Fibroblast of lung (primary cell): ENCODE data around the gene BABAM2. TPM values are rescaled to one million over a fixed set of nuclear protein-coding genes. Genes with fewer than 3 reads are reported as not detected.
A peak's percentile ranks its signal among the peaks of the same experiment; 100 is the strongest.
"Not testable (repeated sequence)": the region's sequence is repeated elsewhere in the genome, so short reads cannot be mapped to it uniquely, and the experiment has no call there.

Experiments used
- DNase-seq, 2 donors: peaks; one replicate each; pipeline versions ENCODE4 v3.0.0 to v3.0.0-alpha.2; 2010; ENCODE audit warnings: low read depth in 2 of 2
- H2AFZ ChIP-seq: 2 replicates; pipeline ENCODE4 v1.5.1; 2012; ENCODE audit warnings: low read length, control low read depth, inconsistent platforms
- H3K27ac ChIP-seq: 2 replicates; pipeline ENCODE4 v1.5.1; 2011; ENCODE audit warnings: low read length, control low read depth; ENCODE audit not compliant: insufficient read depth
- H3K27me3 ChIP-seq: 2 replicates; pipeline ENCODE4 v1.5.1; 2011; ENCODE audit warnings: mild to moderate bottlenecking, low read length; ENCODE audit not compliant: control insufficient read depth, insufficient read depth
- H3K36me3 ChIP-seq: 2 replicates; pipeline ENCODE4 v1.5.1; 2011; ENCODE audit warnings: low read length; ENCODE audit not compliant: control insufficient read depth, insufficient read depth
- H3K4me1 ChIP-seq: 2 replicates; pipeline ENCODE4 v1.5.1; 2011; ENCODE audit warnings: low read length; ENCODE audit not compliant: control insufficient read depth, insufficient read depth; ENCODE audit errors: extremely low read depth
- H3K4me2 ChIP-seq: 2 replicates; pipeline ENCODE4 v1.5.1; 2011; ENCODE audit warnings: low read length, control low read depth; ENCODE audit not compliant: insufficient read depth; ENCODE audit errors: extremely low read depth
- H3K4me3 ChIP-seq, 4 experiments: fragments of 200-600 bp in 1 of 4; sonication (generic) in 1 of 4; replicated peaks in 1 of 4; 2 replicates each; pipeline ENCODE4 v1.5.1; 2011 to 2016; ENCODE audit warnings: low read length in 4 of 4, low read depth in 3 of 4, mild to moderate bottlenecking in 3 of 4, control low read depth in 2 of 4, inconsistent platforms in 1 of 4, mixed read lengths in 1 of 4; ENCODE audit not compliant: insufficient read depth in 1 of 4; ENCODE audit errors: control extremely low read depth in 1 of 4
- H3K79me2 ChIP-seq: 2 replicates; pipeline ENCODE4 v1.5.1; 2012; ENCODE audit warnings: mild to moderate bottlenecking, low read length, inconsistent platforms; ENCODE audit not compliant: control insufficient read depth, insufficient read depth
- H3K9ac ChIP-seq: 2 replicates; pipeline ENCODE4 v1.5.1; 2011; ENCODE audit warnings: mild to moderate bottlenecking, low read length, control low read depth; ENCODE audit not compliant: insufficient read depth
- H3K9me3 ChIP-seq: 2 replicates; pipeline ENCODE4 v1.5.1; 2012; ENCODE audit warnings: low read depth, low read length; ENCODE audit not compliant: control insufficient read depth, insufficient read depth
- H4K20me1 ChIP-seq: 2 replicates; pipeline ENCODE4 v1.5.1; 2011; ENCODE audit warnings: low read length; ENCODE audit not compliant: control insufficient read depth, insufficient read depth; ENCODE audit errors: extremely low read depth
- EZH2 ChIP-seq: IDR thresholded peaks from 2 replicates; pipeline ENCODE4 v1.5.1; 2012; ENCODE audit warnings: low read length, control low read depth, mild to moderate bottlenecking; ENCODE audit errors: missing control alignments
- polyA plus RNA-seq, 2 donors: library from polyadenylated mRNA; depleted of rRNA in 1 of 2; stranded (reverse) in 1 of 2; unstranded in 1 of 2; fragments of >200 nt; gene quantifications; 2 replicates each; pipeline ENCODE4 v1.2.1, GENCODE V29; 2011 to 2012; ENCODE audit warnings: missing spikeins in 1 of 2
- total RNA-seq: library from RNA; depleted of rRNA; stranded (reverse); fragments of >200 nt; gene quantifications from 2 replicates; pipeline ENCODE4 v1.2.1, GENCODE V29; 2014
- TF ChIP-seq, protein P1 (sequence below), 2 donors: IDR thresholded peaks in 1 of 2; conservative IDR thresholded peaks in 1 of 2; 1 replicate in 1 of 2; 2 replicates in 1 of 2; pipeline ENCODE4 v1.5.1; 2011 to 2012; ENCODE audit warnings: low read length in 2 of 2, control low read depth in 1 of 2, inconsistent platforms in 1 of 2, low read depth in 1 of 2, mild to moderate bottlenecking in 1 of 2

BABAM2 gene
- total and polyA plus RNA-seq, 2 donors (not counting 1 experiment from before 2014, with no cell fraction given): 25.6 to 33.4 TPM

DNA sequence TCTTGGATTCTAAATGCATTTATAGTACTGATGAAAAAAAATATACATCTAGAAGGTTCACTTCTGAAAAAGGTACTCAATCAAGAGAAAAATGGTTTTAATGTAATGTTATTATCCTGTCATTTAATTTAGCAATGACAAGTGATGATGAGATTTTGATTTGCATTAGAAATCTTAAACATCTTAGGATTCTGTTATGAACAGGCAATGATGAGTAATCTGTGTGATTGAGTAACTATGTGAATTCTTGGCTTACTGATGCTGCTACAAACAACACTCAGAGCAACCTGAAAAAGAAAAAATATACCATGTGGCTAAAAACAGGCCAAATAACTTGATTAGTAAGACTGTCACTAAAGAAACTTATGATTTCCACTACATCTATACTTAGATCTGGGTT lies 30.4 kb upstream of the BABAM2 start:
- Histone ChIP-seq H3K4me2 (peak overlapping the region; percentile 26), H3K9ac (no peak overlapping the region), H3K4me3 (no peak overlapping the region), H3K27me3 (no peaks in the 10 kb centered on the region), H3K9me3 (no peaks in the 10 kb centered on the region), H3K36me3 (no peaks in the 10 kb centered on the region), H3K79me2 (no peaks in the 10 kb centered on the region), H2AFZ (no peak overlapping the region), H4K20me1 (no peaks in the 10 kb centered on the region), H3K4me1 (peaks cover 9% of the 10 kb centered on the region), H3K27ac (no peak overlapping the region)
- peak; percentile 83 for DNase-seq
- TF ChIP-seq, protein P1, sequence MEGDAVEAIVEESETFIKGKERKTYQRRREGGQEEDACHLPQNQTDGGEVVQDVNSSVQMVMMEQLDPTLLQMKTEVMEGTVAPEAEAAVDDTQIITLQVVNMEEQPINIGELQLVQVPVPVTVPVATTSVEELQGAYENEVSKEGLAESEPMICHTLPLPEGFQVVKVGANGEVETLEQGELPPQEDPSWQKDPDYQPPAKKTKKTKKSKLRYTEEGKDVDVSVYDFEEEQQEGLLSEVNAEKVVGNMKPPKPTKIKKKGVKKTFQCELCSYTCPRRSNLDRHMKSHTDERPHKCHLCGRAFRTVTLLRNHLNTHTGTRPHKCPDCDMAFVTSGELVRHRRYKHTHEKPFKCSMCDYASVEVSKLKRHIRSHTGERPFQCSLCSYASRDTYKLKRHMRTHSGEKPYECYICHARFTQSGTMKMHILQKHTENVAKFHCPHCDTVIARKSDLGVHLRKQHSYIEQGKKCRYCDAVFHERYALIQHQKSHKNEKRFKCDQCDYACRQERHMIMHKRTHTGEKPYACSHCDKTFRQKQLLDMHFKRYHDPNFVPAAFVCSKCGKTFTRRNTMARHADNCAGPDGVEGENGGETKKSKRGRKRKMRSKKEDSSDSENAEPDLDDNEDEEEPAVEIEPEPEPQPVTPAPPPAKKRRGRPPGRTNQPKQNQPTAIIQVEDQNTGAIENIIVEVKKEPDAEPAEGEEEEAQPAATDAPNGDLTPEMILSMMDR (conservative IDR thresholded peaks at IDR 0.05 in 1 of 2, IDR thresholded peaks at IDR 0.05 in 1 of 2; ENCODE audit: low read depth in 1 of 2, low read length in 2 of 2): no peak
- TF ChIP-seq EZH2: no peak

DNA sequence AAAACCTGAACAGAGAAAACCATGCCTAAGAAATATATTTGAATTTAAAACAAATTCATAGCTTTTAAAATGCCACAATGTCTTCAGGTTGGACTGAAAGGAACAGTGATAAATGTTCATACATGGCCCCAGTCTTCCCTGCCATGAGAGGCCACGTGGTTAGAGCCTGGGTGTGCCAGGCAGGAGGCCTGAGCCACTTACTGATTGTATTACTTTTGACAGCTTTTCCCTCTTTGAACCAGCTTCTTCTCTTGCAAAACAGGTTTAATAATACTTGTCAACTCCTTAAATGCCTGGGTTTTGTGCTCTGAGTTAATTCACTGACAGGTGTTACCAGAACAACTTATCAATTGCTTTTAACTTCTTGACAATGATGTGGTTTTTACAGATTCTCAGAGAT lies 27.4 kb upstream of the BABAM2 start:
- no peak overlapping the region for H2AFZ ChIP-seq

DNA sequence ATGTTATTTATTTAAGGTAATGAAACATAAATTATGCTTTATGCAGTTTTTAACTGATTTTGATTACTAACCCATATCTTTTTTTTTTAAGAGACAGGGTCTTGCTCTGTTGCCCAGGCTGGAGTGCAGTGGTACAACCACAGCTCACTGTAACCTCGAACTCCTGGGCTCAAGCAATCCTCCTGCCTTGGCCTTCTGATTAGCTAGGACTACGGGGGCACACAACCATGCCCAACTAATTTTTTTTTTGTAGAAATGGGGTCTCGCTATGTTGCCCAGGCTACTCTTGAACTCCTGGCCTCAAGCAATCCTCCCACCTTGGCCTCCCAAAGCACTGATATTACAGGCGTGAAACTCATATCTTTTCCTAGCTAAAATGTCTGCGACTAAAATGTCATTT lies 26.6 kb upstream of the BABAM2 start:
- not testable (repeated sequence) for H3K27ac ChIP-seq, DNase-seq, H3K27me3 ChIP-seq, H3K79me2 ChIP-seq, H3K36me3 ChIP-seq, H3K9ac ChIP-seq, H3K4me2 ChIP-seq, H3K4me3 ChIP-seq, H4K20me1 ChIP-seq, H2AFZ ChIP-seq, H3K4me1 ChIP-seq, H3K9me3 ChIP-seq

More for the DNA sequence above, 27.4 kb upstream of the BABAM2 start:
- Histone ChIP-seq H3K36me3 (no peaks in the 10 kb centered on the region), H3K79me2 (no peaks in the 10 kb centered on the region), H3K27ac (no peak overlapping the region), H3K4me2 (no peak overlapping the region), H4K20me1 (no peaks in the 10 kb centered on the region), H3K9ac (no peak overlapping the region), H3K9me3 (no peaks in the 10 kb centered on the region), H3K4me1 (no peaks in the 10 kb centered on the region), H3K27me3 (no peaks in the 10 kb centered on the region), H3K4me3 (no peak overlapping the region)
- no peak for DNase-seq
- TF ChIP-seq, protein P1 (conservative IDR thresholded peaks at IDR 0.05 in 1 of 2, IDR thresholded peaks at IDR 0.05 in 1 of 2; ENCODE audit: low read depth in 1 of 2, low read length in 2 of 2): no peak
- TF ChIP-seq EZH2: no peak
